ENCODE results near the gene ST8SIA5. TPM values are rescaled to one million over a fixed set of nuclear protein-coding genes. Genes with fewer than 3 reads are reported as not detected.

The ST8SIA5 gene
- total and polyA plus RNA-seq, 2 experiments from 2014 or later: 3.3 to 4.8 TPM

DNA sequence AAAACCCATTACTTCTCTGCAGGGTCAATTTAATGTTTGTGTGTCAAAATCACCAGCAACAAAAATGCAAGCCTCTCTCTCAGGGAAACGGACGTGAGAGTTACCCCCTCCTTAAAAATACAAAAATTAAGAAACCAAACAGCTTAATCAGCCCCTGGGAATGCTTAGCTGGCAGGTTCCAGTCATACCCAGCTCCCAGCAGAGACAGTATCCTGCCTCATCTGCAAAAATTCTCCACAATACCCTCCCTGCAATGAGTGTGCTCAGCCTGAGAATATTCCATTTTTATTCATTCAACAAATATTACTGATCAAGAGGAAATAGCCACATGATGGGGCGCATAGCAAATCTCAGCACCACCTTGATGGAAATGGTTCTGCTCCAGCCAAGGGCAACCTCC is 36.3 kb downstream of the ST8SIA5 start:
- H3F3A ChIP-seq (replicated peaks; ENCODE audit: low read depth): no peaks in the 10 kb centered on the region
- Mint-ChIP-seq H3K4me1 (peaks cover 8% of the 10 kb centered on the region), H3K27ac (no peak overlapping the region), H3K9me3 (no peaks in the 10 kb centered on the region), H3K4me3 (no peak overlapping the region), H3K36me3 (ENCODE audit: low read depth) (no peaks in the 10 kb centered on the region), H3K27me3 (ENCODE audit: insufficient read depth, low read depth, poor library complexity) (peaks cover 2% of the 10 kb centered on the region)
- no peaks in the 10 kb centered on the region for H3K27me3 ChIP-seq (ENCODE audit: insufficient read depth)
- no peaks in the 10 kb centered on the region for H3K36me3 ChIP-seq (ENCODE audit: insufficient read depth)
- H3K4me3 ChIP-seq: no peak overlapping the region
- no peaks in the 10 kb centered on the region for H3K4me1 ChIP-seq (ENCODE audit: insufficient read depth)
- DNase-seq (ENCODE audit: low spot score) (no peak), ATAC-seq (no peak)
- H4K20me1 ChIP-seq (replicated peaks; ENCODE audit: insufficient read depth): no peaks in the 10 kb centered on the region; the same call in 1 of the 2 replicates
- no peak overlapping the region for H3K27ac ChIP-seq (ENCODE audit: low read depth)
- no peak overlapping the region for H2AFZ ChIP-seq
- H3K9me2 ChIP-seq (ENCODE audit: insufficient read depth): no peaks in the 10 kb centered on the region
- no peak overlapping the region for H3K4me2 ChIP-seq
- TF ChIP-seq, protein P1, sequence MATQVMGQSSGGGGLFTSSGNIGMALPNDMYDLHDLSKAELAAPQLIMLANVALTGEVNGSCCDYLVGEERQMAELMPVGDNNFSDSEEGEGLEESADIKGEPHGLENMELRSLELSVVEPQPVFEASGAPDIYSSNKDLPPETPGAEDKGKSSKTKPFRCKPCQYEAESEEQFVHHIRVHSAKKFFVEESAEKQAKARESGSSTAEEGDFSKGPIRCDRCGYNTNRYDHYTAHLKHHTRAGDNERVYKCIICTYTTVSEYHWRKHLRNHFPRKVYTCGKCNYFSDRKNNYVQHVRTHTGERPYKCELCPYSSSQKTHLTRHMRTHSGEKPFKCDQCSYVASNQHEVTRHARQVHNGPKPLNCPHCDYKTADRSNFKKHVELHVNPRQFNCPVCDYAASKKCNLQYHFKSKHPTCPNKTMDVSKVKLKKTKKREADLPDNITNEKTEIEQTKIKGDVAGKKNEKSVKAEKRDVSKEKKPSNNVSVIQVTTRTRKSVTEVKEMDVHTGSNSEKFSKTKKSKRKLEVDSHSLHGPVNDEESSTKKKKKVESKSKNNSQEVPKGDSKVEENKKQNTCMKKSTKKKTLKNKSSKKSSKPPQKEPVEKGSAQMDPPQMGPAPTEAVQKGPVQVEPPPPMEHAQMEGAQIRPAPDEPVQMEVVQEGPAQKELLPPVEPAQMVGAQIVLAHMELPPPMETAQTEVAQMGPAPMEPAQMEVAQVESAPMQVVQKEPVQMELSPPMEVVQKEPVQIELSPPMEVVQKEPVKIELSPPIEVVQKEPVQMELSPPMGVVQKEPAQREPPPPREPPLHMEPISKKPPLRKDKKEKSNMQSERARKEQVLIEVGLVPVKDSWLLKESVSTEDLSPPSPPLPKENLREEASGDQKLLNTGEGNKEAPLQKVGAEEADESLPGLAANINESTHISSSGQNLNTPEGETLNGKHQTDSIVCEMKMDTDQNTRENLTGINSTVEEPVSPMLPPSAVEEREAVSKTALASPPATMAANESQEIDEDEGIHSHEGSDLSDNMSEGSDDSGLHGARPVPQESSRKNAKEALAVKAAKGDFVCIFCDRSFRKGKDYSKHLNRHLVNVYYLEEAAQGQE (IDR thresholded peaks at IDR 0.05; ENCODE audit: unreplicated experiment): no peak
- TF ChIP-seq EZH2 (IDR thresholded peaks at IDR 0.05; ENCODE audit: low read depth, unreplicated experiment) (no peak), STAT1 (IDR thresholded peaks at IDR 0.05; ENCODE audit: unreplicated experiment) (no peak), CREB1 (CRISPR knock-in tag; IDR thresholded peaks at IDR 0.05; ENCODE audit: low read depth) (no peak), POLR2AphosphoS5 (IDR thresholded peaks at IDR 0.05; ENCODE audit: low read depth) (no peak), EZH2phosphoT487 (IDR thresholded peaks at IDR 0.05; ENCODE audit: unreplicated experiment) (no peak), ZNF114 (CRISPR knock-in tag; IDR thresholded peaks at IDR 0.05) (no peak), NANOG (IDR thresholded peaks at IDR 0.05; ENCODE audit: borderline replicate concordance) (no peak), JUNB (IDR thresholded peaks at IDR 0.05; ENCODE audit: unreplicated experiment) (no peak), ZNF331 (CRISPR knock-in tag; IDR thresholded peaks at IDR 0.05; ENCODE audit: low read depth) (no peak)
- TF ChIP-seq, protein P2, sequence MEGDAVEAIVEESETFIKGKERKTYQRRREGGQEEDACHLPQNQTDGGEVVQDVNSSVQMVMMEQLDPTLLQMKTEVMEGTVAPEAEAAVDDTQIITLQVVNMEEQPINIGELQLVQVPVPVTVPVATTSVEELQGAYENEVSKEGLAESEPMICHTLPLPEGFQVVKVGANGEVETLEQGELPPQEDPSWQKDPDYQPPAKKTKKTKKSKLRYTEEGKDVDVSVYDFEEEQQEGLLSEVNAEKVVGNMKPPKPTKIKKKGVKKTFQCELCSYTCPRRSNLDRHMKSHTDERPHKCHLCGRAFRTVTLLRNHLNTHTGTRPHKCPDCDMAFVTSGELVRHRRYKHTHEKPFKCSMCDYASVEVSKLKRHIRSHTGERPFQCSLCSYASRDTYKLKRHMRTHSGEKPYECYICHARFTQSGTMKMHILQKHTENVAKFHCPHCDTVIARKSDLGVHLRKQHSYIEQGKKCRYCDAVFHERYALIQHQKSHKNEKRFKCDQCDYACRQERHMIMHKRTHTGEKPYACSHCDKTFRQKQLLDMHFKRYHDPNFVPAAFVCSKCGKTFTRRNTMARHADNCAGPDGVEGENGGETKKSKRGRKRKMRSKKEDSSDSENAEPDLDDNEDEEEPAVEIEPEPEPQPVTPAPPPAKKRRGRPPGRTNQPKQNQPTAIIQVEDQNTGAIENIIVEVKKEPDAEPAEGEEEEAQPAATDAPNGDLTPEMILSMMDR (conservative IDR thresholded peaks at IDR 0.05; ENCODE audit: low read depth in 2 of 2): no peak
- TF ChIP-seq, protein P3, sequence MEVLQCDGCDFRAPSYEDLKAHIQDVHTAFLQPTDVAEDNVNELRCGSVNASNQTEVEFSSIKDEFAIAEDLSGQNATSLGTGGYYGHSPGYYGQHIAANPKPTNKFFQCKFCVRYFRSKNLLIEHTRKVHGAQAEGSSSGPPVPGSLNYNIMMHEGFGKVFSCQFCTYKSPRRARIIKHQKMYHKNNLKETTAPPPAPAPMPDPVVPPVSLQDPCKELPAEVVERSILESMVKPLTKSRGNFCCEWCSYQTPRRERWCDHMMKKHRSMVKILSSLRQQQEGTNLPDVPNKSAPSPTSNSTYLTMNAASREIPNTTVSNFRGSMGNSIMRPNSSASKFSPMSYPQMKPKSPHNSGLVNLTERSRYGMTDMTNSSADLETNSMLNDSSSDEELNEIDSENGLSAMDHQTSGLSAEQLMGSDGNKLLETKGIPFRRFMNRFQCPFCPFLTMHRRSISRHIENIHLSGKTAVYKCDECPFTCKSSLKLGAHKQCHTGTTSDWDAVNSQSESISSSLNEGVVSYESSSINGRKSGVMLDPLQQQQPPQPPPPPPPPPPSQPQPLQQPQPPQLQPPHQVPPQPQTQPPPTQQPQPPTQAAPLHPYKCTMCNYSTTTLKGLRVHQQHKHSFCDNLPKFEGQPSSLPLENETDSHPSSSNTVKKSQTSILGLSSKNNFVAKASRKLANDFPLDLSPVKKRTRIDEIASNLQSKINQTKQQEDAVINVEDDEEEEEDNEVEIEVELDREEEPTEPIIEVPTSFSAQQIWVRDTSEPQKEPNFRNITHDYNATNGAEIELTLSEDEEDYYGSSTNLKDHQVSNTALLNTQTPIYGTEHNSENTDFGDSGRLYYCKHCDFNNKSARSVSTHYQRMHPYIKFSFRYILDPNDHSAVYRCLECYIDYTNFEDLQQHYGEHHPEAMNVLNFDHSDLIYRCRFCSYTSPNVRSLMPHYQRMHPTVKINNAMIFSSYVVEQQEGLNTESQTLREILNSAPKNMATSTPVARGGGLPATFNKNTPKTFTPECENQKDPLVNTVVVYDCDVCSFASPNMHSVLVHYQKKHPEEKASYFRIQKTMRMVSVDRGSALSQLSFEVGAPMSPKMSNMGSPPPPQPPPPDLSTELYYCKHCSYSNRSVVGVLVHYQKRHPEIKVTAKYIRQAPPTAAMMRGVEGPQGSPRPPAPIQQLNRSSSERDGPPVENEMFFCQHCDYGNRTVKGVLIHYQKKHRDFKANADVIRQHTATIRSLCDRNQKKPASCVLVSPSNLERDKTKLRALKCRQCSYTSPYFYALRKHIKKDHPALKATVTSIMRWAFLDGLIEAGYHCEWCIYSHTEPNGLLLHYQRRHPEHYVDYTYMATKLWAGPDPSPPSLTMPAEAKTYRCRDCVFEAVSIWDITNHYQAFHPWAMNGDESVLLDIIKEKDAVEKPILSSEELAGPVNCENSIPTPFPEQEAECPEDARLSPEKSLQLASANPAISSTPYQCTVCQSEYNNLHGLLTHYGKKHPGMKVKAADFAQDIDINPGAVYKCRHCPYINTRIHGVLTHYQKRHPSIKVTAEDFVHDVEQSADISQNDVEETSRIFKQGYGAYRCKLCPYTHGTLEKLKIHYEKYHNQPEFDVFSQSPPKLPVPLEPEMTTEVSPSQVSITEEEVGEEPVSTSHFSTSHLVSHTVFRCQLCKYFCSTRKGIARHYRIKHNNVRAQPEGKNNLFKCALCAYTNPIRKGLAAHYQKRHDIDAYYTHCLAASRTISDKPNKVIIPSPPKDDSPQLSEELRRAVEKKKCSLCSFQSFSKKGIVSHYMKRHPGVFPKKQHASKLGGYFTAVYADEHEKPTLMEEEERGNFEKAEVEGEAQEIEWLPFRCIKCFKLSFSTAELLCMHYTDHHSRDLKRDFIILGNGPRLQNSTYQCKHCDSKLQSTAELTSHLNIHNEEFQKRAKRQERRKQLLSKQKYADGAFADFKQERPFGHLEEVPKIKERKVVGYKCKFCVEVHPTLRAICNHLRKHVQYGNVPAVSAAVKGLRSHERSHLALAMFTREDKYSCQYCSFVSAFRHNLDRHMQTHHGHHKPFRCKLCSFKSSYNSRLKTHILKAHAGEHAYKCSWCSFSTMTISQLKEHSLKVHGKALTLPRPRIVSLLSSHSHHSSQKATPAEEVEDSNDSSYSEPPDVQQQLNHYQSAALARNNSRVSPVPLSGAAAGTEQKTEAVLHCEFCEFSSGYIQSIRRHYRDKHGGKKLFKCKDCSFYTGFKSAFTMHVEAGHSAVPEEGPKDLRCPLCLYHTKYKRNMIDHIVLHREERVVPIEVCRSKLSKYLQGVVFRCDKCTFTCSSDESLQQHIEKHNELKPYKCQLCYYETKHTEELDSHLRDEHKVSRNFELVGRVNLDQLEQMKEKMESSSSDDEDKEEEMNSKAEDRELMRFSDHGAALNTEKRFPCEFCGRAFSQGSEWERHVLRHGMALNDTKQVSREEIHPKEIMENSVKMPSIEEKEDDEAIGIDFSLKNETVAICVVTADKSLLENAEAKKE (CRISPR knock-in tag; IDR thresholded peaks at IDR 0.05): no peak
- TF ChIP-seq, protein P4, sequence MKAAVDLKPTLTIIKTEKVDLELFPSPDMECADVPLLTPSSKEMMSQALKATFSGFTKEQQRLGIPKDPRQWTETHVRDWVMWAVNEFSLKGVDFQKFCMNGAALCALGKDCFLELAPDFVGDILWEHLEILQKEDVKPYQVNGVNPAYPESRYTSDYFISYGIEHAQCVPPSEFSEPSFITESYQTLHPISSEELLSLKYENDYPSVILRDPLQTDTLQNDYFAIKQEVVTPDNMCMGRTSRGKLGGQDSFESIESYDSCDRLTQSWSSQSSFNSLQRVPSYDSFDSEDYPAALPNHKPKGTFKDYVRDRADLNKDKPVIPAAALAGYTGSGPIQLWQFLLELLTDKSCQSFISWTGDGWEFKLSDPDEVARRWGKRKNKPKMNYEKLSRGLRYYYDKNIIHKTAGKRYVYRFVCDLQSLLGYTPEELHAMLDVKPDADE (IDR thresholded peaks at IDR 0.05): no peak
- no peaks in the 10 kb centered on the region for H3K79me2 ChIP-seq (replicated peaks; ENCODE audit: insufficient read depth)
